Skin of body (tissue), 2 donors: ENCODE measurements around the gene FLT1. TPM values are rescaled to one million over a fixed set of nuclear protein-coding genes. Genes with fewer than 3 reads are reported as not detected.

Experiments used
- DNase-seq: peaks from one replicate; lab custom pipeline; 2025; lab: John Stamatoyannopoulos, UW
- total RNA-seq: library from RNA; depleted of rRNA; stranded (reverse); fragments of >200 nt; gene quantifications from one replicate; pipeline ENCODE4 v1.2.3, GENCODE V29; 2014

FLT1 gene
- total RNA-seq, 1 donor from 2014 or later, result 22.3 TPM

DNA sequence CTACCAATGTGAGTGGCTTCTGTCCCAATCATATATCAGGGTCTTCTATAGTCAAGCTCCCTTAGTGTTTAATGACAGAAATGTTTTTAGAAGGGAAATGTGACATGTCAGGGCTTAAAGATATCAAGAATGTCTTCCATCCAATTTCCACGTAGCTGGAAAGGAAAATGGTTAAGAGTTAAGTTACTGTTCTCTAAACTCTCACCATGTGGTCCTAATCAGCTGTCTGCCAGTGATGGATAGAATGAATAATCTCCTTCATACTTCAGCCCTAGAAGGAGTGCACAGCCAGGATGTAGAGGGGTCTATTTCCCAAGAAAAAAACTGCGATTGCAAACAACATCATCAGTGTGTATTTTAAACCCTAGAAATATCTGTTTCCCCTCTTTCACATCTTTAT, 36.3 kb downstream of the FLT1 start:
- no peak for DNase-seq

DNA sequence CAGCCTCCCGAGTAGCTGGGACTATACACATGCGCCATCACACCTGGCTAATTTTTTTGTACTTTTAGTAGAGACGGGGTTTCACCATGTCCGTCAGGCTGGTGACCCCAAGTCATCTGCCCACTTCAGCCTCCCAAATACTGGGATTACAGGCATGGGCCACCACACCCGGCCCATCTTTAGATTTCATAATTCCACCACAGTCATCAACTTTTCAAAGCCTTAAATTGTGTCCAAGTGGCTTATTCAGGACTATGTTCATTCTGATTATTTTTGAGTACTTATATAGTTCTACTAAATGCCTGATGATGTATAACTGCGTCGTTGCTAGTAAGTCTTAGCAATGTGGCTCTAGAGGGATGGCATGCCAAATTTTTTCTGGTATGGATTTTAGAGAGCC, 36.9 kb downstream of the FLT1 start:
- DNase-seq, result no peak

- DNase-seq, result no peak
These were observed 37.4 kb downstream of the FLT1 start for GRCh38 chr13:28457521-28457920.

DNA sequence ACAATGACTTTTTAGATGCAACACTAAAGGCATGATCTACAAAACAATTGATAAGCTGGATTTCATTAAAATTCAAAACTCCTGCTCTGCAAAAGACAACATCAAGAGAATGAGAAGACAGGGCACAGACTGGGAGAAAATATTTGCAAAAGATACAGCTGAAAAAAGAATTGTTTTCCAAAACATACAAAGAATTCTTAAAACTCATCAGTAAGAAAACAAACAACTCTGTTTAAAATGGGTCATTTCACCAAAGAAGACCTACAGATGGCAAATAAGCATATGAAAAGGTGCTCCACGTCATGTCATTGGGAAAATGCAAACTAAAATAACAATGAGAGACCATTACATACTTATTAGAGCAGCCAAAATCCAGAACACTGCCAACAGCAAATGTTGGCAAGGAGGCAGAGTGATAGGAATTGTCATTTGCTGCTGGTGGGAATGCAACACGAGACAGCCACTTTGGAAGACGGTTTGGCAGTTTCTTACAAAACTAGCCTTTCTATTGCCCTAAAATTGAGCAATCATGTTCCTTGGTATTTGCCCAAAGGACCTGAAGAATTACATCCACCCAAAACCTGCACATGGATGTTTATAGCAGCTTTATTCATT, 39.2 kb downstream of the FLT1 start:
- DNase-seq, result no peak

DNA sequence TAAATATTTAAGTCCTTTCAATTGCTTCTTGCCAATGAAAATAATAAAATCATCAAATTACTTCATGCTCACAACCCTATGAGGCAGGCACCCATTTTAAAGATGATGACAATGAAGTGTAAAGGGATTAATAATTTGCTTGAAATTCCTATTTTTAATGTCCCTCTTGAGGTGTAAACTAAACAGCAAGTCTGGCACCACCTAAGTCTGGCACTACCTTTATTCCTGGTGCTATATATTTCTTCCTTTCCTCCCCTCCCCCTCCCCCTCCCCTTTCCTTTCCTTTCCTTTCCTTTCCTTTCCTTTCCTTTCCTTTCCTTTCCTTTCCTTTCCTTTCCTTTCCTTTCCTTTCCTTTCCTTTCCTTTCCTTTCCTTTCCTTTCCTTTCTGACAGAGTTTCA, 42.2 kb downstream of the FLT1 start:
- no peak for DNase-seq

DNA sequence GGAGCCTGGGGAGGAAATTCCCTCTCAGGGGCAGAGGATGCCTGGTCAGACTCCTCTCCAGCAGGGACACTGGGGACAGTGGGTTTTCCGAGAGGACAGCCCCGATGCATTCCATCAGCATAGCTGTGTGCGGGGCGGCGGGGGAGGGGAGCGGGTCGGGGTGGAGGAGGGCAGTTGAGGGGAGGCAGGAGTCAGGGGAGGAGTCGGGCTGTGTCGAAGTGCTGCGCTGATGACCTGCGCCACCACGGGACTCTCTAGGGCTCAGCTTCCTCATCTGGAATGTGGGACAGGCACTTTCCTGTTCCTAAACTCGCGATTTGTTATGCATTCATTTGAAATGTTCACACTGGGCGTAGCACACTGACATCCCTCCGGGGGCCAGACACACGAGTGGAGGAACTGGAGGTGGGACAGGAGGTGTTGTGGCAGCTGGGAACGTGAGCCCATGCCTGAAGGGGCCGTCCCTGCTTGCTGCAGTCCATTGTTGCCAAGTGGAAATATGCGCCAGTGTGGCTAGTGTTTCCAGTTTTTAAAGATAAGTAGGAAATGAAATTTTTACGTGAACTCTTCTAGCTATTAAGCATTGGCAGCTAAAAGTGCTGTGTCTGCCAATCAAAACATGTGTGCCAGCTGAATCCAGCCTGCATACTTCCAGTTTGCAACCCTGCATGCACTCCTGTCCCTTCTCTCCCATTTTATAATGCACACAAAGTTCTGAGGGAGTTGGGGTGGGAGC, 43.3 kb downstream of the FLT1 start:
- no peak for DNase-seq

- DNase-seq, result peak; percentile 26
These were observed 44.8 kb downstream of the FLT1 start for GRCh38 chr13:28449826-28450773.

- DNase-seq, result no peak
These were observed 46.1 kb downstream of the FLT1 start for GRCh38 chr13:28448651-28449358.

- DNase-seq, result no peak
These were observed 46.9 kb downstream of the FLT1 start for GRCh38 chr13:28447989-28448388.

DNA sequence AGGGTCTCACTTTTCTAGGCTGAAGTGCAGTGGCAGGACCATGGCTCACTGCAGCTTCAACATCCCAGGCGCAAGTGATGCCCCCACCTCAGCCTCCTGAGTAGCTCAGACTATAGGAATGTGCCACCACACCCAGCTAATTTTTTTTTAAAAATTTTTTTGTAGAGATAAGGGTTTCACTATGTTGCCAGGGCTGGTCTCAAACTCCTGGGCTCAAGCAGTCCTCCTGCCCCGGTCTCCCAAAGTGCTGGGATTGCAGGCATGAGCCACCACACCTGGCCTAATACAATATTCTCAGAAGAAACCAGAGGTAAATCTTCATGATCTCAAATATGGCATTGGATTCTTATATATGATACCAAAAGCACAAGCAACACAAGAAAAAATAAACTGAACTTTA, 47.7 kb downstream of the FLT1 start:
- no peak for DNase-seq

DNA sequence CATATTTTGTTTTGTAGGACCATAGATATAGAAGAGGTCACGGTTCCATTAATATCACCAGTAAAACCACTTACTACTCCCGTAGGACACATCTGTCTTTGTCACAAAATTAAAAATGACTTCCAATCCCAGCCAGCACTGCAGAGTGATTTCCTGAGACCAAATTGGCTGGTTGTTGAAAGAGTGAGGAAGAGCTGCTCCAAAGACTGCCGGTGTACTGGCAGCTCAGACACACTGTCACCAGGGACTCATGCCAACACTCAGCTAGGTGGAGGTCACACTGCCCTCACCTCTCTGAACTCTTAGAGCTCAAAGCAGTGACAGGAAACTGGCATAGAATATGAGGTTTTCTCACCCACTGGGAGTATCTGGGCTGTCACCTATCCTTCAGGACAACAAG, 52.1 kb downstream of the FLT1 start:
- DNase-seq, result no peak

DNA sequence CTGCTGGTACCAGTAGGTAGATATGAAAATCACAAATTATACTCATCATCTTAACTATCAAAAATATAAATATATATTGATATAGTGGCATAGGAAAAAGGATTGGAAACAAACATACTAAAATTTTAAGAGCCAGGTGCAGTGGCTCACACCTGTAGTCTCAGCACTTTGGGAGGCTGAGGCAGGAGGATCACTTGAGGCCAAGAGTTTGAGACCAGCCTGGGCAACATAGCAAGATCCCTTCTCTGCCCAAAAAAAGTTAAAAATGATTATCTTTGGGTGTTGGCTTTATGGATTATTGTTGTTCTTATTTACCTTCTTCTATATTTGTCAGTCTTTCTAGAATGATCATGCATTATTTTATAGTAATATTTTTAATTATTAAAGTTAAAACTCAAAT, 53.4 kb downstream of the FLT1 start:
- no peak for DNase-seq

DNA sequence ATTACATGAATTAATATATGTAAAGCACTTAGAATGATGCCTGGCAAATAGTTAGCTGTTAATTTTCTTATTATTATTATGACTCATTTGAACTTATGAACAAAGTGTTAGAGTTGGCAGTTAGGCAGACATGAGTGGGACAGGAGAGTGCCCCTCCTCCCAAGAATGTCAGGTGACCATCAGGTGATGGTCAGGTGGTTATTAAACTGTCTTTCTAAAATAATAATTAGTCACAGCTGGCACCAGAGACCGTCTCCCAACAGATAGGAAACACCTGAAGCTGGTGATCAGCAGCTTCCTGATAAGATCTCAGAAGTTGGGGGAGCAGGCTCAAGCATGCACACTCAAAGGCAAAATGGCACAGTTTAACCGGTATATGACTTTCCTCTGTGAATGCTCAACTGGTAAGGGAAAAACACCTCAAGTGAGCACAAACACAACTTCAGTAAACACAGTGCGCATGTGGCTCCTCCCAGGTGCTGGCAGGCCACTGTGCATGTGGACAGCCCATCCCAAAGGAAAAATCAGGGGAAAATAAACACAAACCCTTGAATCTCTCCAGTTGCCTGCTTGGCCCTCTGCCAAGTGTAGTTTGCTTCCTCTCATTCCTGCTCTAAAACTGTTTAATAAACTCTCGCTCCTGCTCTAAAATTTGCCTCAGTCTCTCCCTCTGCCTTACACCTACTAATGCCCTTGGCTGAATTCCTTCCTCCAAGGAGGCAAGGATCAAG, 54.0 kb downstream of the FLT1 start:
- no peak for DNase-seq

- no peak for DNase-seq
These were observed 56.2 kb downstream of the FLT1 start for GRCh38 chr13:28438598-28439334.

DNA sequence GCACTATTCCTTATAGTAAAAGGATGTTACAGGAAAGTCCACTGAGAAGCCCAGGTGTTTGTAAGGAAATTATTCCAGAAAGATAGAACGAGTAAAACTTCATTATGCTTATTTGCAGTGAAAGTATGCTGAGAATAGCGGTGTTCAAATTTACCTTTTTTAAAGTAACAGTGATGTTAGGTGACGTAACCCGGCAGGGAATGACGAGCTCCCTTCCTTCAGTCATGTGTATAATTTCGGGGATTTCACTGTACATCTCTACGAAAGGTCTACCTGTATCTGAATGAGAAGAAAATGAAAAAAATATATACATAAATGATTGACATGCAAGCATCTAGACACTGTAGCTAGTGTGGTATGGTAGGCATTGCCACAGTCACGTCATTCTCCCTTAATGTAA, 56.9 kb downstream of the FLT1 start:
- no peak for DNase-seq

DNA sequence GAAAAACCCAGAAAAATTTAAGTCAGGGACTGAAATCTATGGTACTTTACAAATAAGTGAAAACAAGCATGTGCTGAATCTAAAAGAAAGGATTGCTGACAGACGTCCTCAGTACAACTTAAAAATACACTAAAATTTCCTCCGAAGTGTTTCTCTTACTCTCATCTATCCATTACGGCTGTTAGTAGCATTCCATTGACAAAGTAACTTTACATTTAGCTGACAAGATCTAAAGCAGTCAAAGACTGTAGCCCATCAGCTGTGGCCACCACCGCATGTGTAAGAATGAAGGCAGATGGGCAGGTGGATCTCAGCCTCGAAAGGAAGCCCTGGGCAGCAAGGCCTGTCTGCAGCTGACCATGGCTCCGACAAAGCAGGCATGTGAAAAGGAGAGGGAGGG, 59.0 kb downstream of the FLT1 start:
- DNase-seq, result no peak

- DNase-seq, result no peak
These were observed 60.0 kb downstream of the FLT1 start for GRCh38 chr13:28434926-28435325.

DNA sequence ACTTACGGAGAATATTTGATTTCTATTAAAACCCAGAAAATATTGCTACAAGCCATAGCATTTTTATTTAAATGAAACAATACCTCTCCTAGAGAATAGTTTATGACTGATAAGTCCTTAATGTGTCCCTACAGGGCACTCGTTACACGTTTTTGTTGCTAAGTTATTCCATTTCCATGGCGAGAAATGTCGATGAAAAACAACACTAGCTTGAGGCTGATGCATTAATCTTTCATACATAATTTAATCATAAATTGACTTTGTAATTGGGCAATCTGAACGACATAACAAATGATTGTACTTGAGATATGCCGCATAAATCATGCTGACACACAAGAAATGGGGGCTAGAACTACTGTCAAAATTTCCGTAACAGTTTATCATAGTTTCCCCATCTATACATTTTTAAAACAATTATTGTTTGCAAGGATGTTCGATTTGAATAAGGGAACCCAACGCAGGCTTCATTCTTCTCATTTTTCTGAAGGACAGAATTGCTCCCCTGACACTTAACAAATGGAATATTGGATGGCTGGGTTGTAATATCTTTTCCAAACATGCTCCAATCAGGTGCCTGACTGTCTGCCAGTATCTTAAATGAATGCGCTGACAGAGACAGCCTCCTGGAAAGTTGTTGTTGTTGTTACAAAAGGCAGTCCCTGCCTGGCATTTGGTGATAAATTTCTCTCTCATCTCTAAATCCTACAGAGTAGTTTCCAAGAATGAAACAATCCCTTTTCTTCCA, 61.9 kb downstream of the FLT1 start:
- no peak for DNase-seq

DNA sequence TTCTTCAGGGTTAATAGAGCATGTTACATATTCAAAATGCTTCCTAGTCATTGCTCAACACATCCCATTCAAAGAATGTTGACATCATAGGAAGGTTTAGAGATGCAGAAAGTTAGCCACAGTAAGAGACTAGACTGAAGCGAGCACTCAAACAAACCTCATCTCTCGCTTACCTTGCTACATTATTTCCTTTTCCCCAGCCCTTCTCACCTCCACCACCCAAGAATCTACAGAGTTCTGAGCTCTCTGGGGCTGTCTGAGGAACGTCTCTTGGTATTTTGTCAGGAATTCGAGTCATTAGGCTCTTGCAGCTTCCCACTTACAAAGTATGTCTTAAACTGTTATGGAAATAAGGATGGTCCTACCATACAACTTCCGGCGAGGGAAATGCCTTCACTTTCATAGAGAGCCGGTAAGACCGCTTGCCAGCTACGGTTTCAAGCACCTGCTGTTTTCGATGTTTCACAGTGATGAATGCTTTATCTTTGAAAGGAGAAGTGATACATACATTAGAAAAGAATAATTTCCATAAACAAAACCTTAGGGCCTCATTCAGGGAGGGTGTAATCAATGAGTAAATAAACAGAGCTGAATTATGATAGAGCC, 65.1 kb downstream of the FLT1 start:
- DNase-seq, result no peak
